ENCODE results near the gene DAZAP1.

Gene DAZAP1

GRCh38 chr19:1434577-1435060, 27.2 kb downstream of the DAZAP1 start:
- no peak overlapping the region for H3K23ac ChIP-seq (ENCODE audit: low read depth, low read length, poor library complexity)
- no CpG with 5 or more reads among the region's 39 CpGs for WGBS, 2 donors (ENCODE audit: extremely low coverage in 2 of 2, insufficient read length in 2 of 2, insufficient replicate concordance in 1 of 2)
- H2BK12ac ChIP-seq (ENCODE audit: low read length) = no peak overlapping the region
- no peak overlapping the region for H3K14ac ChIP-seq (ENCODE audit: low read length)
- H3K79me1 ChIP-seq (ENCODE audit: low read depth, low read length) = peaks cover 17% of the 10 kb centered on the region
- H2BK120ac ChIP-seq (ENCODE audit: low read depth, low read length) = no peak overlapping the region
- H3K27me3 ChIP-seq (ENCODE audit: control insufficient read depth in 3 of 3, insufficient read depth in 3 of 3, low read depth in 1 of 3, low read length in 3 of 3) = no peaks in the 10 kb centered on the region
- no peak overlapping the region for H3K4me2 ChIP-seq (ENCODE audit: insufficient read depth, low read length, poor library complexity, severe bottlenecking)
- no peak overlapping the region for H2BK5ac ChIP-seq (ENCODE audit: low read length)
- H3K9me3 ChIP-seq (replicated peaks in 1 of 2; ENCODE audit: control insufficient read depth in 2 of 2, insufficient read depth in 1 of 2, low read depth in 1 of 2, low read length in 2 of 2) = no peaks in the 10 kb centered on the region
- no peak overlapping the region for H3K4ac ChIP-seq (ENCODE audit: low read length)
- H2AK5ac ChIP-seq (ENCODE audit: low read depth, low read length) = no peak overlapping the region
- no peak overlapping the region for H3K9ac ChIP-seq (ENCODE audit: low read depth, low read length, poor library complexity)
- H2AFZ ChIP-seq (ENCODE audit: low read length) = no peak overlapping the region
- no peak overlapping the region for H3K18ac ChIP-seq (ENCODE audit: low read length)
- no peak overlapping the region for H2BK15ac ChIP-seq (ENCODE audit: low read length)
- DNase-seq (ENCODE audit: low spot score) = no peak
- H4K8ac ChIP-seq (ENCODE audit: low read depth, low read length) = no peak overlapping the region
- H4K91ac ChIP-seq (ENCODE audit: low read depth, low read length, poor library complexity) = no peak overlapping the region
- no peak overlapping the region for H3K27ac ChIP-seq (replicated peaks; ENCODE audit: low read length)
- peaks cover 41 to 60% of the 10 kb centered on the region in 2 donors for H3K36me3 ChIP-seq (replicated peaks in 1 of 2; ENCODE audit: control insufficient read depth in 2 of 2, insufficient read depth in 2 of 2, low read length in 2 of 2)
- peaks cover 2 to 3% of the 10 kb centered on the region in 2 donors for H3K4me1 ChIP-seq (ENCODE audit: control insufficient read depth in 2 of 2, insufficient read depth in 1 of 2, low read depth in 1 of 2, low read length in 2 of 2)
- H3K4me3 ChIP-seq (ENCODE audit: low read length in 2 of 2) = no peak overlapping the region

- H3K4me1 ChIP-seq (ENCODE audit: control insufficient read depth in 2 of 2, insufficient read depth in 1 of 2, low read depth in 1 of 2, low read length in 2 of 2) = peaks cover 4% of the 10 kb centered on the region in 2 donors
- no peak overlapping the region for H2BK12ac ChIP-seq (ENCODE audit: low read length)
- H3K9me3 ChIP-seq (replicated peaks in 1 of 2; ENCODE audit: control insufficient read depth in 2 of 2, insufficient read depth in 1 of 2, low read depth in 1 of 2, low read length in 2 of 2) = no peaks in the 10 kb centered on the region
- H3K9ac ChIP-seq (ENCODE audit: low read depth, low read length, poor library complexity) = peak overlapping the region; percentile 66
- H3K4me3 ChIP-seq (ENCODE audit: low read length in 2 of 2) = no peak overlapping the region
- no peaks in the 10 kb centered on the region for H3K27me3 ChIP-seq (ENCODE audit: control insufficient read depth in 3 of 3, insufficient read depth in 3 of 3, low read depth in 1 of 3, low read length in 3 of 3)
- no peak overlapping the region for H3K4me2 ChIP-seq (ENCODE audit: insufficient read depth, low read length, poor library complexity, severe bottlenecking)
- H2BK5ac ChIP-seq (ENCODE audit: low read length) = no peak overlapping the region
- no peak overlapping the region for H3K14ac ChIP-seq (ENCODE audit: low read length)
- H2BK15ac ChIP-seq (ENCODE audit: low read length) = no peak overlapping the region
- peaks cover 42 to 61% of the 10 kb centered on the region in 2 donors for H3K36me3 ChIP-seq (replicated peaks in 1 of 2; ENCODE audit: control insufficient read depth in 2 of 2, insufficient read depth in 2 of 2, low read length in 2 of 2)
- H3K23ac ChIP-seq (ENCODE audit: low read depth, low read length, poor library complexity) = no peak overlapping the region
- H4K91ac ChIP-seq (ENCODE audit: low read depth, low read length, poor library complexity) = no peak overlapping the region
- no CpG with 5 or more reads among the region's 21 CpGs for WGBS, 2 donors (ENCODE audit: extremely low coverage in 2 of 2, insufficient read length in 2 of 2, insufficient replicate concordance in 1 of 2)
- H2BK120ac ChIP-seq (ENCODE audit: low read depth, low read length) = no peak overlapping the region
- DNase-seq (ENCODE audit: low spot score) = no peak
- peaks cover 25% of the 10 kb centered on the region for H3K79me1 ChIP-seq (ENCODE audit: low read depth, low read length)
- H3K18ac ChIP-seq (ENCODE audit: low read length) = no peak overlapping the region
- no peak overlapping the region for H4K8ac ChIP-seq (ENCODE audit: low read depth, low read length)
- no peak overlapping the region for H2AK5ac ChIP-seq (ENCODE audit: low read depth, low read length)
- no peak overlapping the region for H3K4ac ChIP-seq (ENCODE audit: low read length)
- H2AFZ ChIP-seq (ENCODE audit: low read length) = no peak overlapping the region
- H3K27ac ChIP-seq (replicated peaks; ENCODE audit: low read length) = no peak overlapping the region
These were observed 28.1 kb downstream of the DAZAP1 start for GRCh38 chr19:1435378-1435989.

- WGBS, 2 donors (ENCODE audit: extremely low coverage in 2 of 2, insufficient read length in 2 of 2, insufficient replicate concordance in 1 of 2) = no CpG with 5 or more reads among the region's 8 CpGs
- H2BK15ac ChIP-seq (ENCODE audit: low read length) = no peak overlapping the region
- no peak overlapping the region for H3K4me2 ChIP-seq (ENCODE audit: insufficient read depth, low read length, poor library complexity, severe bottlenecking)
- no peak overlapping the region for H3K23ac ChIP-seq (ENCODE audit: low read depth, low read length, poor library complexity)
- peaks cover 50 to 68% of the 10 kb centered on the region in 2 donors for H3K36me3 ChIP-seq (replicated peaks in 1 of 2; ENCODE audit: control insufficient read depth in 2 of 2, insufficient read depth in 2 of 2, low read length in 2 of 2)
- peak overlapping the region; percentile 67 for H2AFZ ChIP-seq (ENCODE audit: low read length)
- H3K14ac ChIP-seq (ENCODE audit: low read length) = no peak overlapping the region
- H3K4me3 ChIP-seq (ENCODE audit: low read length in 2 of 2) = no peak overlapping the region
- H4K8ac ChIP-seq (ENCODE audit: low read depth, low read length) = no peak overlapping the region
- no peak overlapping the region for H2BK120ac ChIP-seq (ENCODE audit: low read depth, low read length)
- no peak overlapping the region for H3K18ac ChIP-seq (ENCODE audit: low read length)
- no peak overlapping the region for H2AK5ac ChIP-seq (ENCODE audit: low read depth, low read length)
- no peak overlapping the region for H2BK12ac ChIP-seq (ENCODE audit: low read length)
- H3K4ac ChIP-seq (ENCODE audit: low read length) = no peak overlapping the region
- H4K91ac ChIP-seq (ENCODE audit: low read depth, low read length, poor library complexity) = no peak overlapping the region
- H3K9me3 ChIP-seq (replicated peaks in 1 of 2; ENCODE audit: control insufficient read depth in 2 of 2, insufficient read depth in 1 of 2, low read depth in 1 of 2, low read length in 2 of 2) = peaks cover 0 to 2% of the 10 kb centered on the region in 2 donors
- H3K9ac ChIP-seq (ENCODE audit: low read depth, low read length, poor library complexity) = no peak overlapping the region
- no peak for DNase-seq (ENCODE audit: low spot score)
- no peaks in the 10 kb centered on the region for H3K27me3 ChIP-seq (ENCODE audit: control insufficient read depth in 3 of 3, insufficient read depth in 3 of 3, low read depth in 1 of 3, low read length in 3 of 3)
- H3K4me1 ChIP-seq (ENCODE audit: control insufficient read depth in 2 of 2, insufficient read depth in 1 of 2, low read depth in 1 of 2, low read length in 2 of 2) = peaks cover 4% of the 10 kb centered on the region in 2 donors
- H3K27ac ChIP-seq (replicated peaks; ENCODE audit: low read length) = no peak overlapping the region
- peaks cover 25% of the 10 kb centered on the region for H3K79me1 ChIP-seq (ENCODE audit: low read depth, low read length)
- H2BK5ac ChIP-seq (ENCODE audit: low read length) = no peak overlapping the region
These were observed 30.2 kb downstream of the DAZAP1 start for GRCh38 chr19:1437609-1438008.

GRCh38 chr19:1438035-1438932, 30.9 kb downstream of the DAZAP1 start, which contains the start of gene RPS15:
Gene RPS15, plus strand, starts transcription at chr19:1438396. Its CDS starts 30 bp downstream, at chr19:1438426.
- no peak within 1 kb of the TSS for H4K8ac ChIP-seq (ENCODE audit: low read depth, low read length)

More at GRCh38 chr19:1438035-1438932, 30.9 kb downstream of the DAZAP1 start, which contains the start of gene RPS15:
- Histone ChIP-seq H3K18ac (ENCODE audit: low read length) (peak within 1 kb of the TSS; percentile 100), H3K4ac (ENCODE audit: low read length) (no peak within 1 kb of the TSS), H3K4me2 (ENCODE audit: insufficient read depth, low read length, poor library complexity, severe bottlenecking) (peak within 1 kb of the TSS; percentile 91), H3K27ac (replicated peaks; ENCODE audit: low read length) (peak within 1 kb of the TSS; percentile 83), H3K14ac (ENCODE audit: low read length) (peak within 1 kb of the TSS; percentile 97), H3K79me1 (ENCODE audit: low read depth, low read length) (peaks cover 21% of the 10 kb centered on the region), H2BK12ac (ENCODE audit: low read length) (no peak within 1 kb of the TSS), H3K9me3 (replicated peaks in 1 of 2; ENCODE audit: control insufficient read depth in 2 of 2, insufficient read depth in 1 of 2, low read depth in 1 of 2, low read length in 2 of 2) (peaks cover 0 to 2% of the 10 kb centered on the region in 2 donors), H3K23ac (ENCODE audit: low read depth, low read length, poor library complexity) (peak within 1 kb of the TSS; percentile 99), H2AFZ (ENCODE audit: low read length) (peak within 1 kb of the TSS; percentile 67), H3K9ac (ENCODE audit: low read depth, low read length, poor library complexity) (peak within 1 kb of the TSS; percentile 99), H4K91ac (ENCODE audit: low read depth, low read length, poor library complexity) (no peak within 1 kb of the TSS), H3K27me3 (ENCODE audit: control insufficient read depth in 3 of 3, insufficient read depth in 3 of 3, low read depth in 1 of 3, low read length in 3 of 3) (no peaks in the 10 kb centered on the region), H2BK5ac (ENCODE audit: low read length) (peak within 1 kb of the TSS; percentile 87), H2AK5ac (ENCODE audit: low read depth, low read length) (peak within 1 kb of the TSS; percentile 93), H2BK15ac (ENCODE audit: low read length) (no peak within 1 kb of the TSS), H2BK120ac (ENCODE audit: low read depth, low read length) (no peak within 1 kb of the TSS), H3K36me3 (replicated peaks in 1 of 2; ENCODE audit: control insufficient read depth in 2 of 2, insufficient read depth in 2 of 2, low read length in 2 of 2) (peaks cover 46 to 67% of the 10 kb centered on the region in 2 donors), H3K4me3 (ENCODE audit: low read length in 2 of 2) (peak within 1 kb of the TSS; percentile 89 to 92), H3K4me1 (ENCODE audit: control insufficient read depth in 2 of 2, insufficient read depth in 1 of 2, low read depth in 1 of 2, low read length in 2 of 2) (peaks cover 4% of the 10 kb centered on the region in 2 donors)
- DNase-seq (ENCODE audit: low spot score) = peak; percentile 96
- no CpG with 5 or more reads among the region's 100 CpGs for WGBS, 2 donors (ENCODE audit: extremely low coverage in 2 of 2, insufficient read length in 2 of 2, insufficient replicate concordance in 1 of 2)
